HCT116 (cell line): ENCODE results near the gene BHLHE41. TPM values are rescaled to one million over a fixed set of nuclear protein-coding genes. Genes with fewer than 3 reads are reported as not detected.

Experiments
- ATAC-seq: fragments of 200-7000 bp; cut with Tn5 transposase; 2 replicates; pipeline ENCODE4 v1.9.1; 2020; ENCODE audit warnings: mild to moderate bottlenecking, moderate library complexity
- BruUV-seq: library from RNA; stranded (reverse); fragments of 400-500 nt; replicated peaks from 2 replicates; lab custom pipeline; 2021; lab: Mats Ljungman, UMichigan
- CTCF ChIA-PET: fragments of 300-600 bp; sonication (Branson Sonifier 250); formaldehyde crosslinking; loops from one replicate; lab custom pipeline; 2021; ENCODE audit warnings: antibody characterized with exemption; lab: Charles Lee
- POLR2A ChIA-PET: fragments of 300-600, 350-600 bp; sonication (Branson Sonifier 250); formaldehyde crosslinking; loops from one replicate; lab custom pipeline; 2021; ENCODE audit warnings: antibody characterized with exemption; lab: Charles Lee
- RAD21 ChIA-PET, 2 experiments: fragments of 300-600 bp; sonication (Branson Sonifier 250); formaldehyde crosslinking; loops; one replicate each; lab custom pipeline; 2023; ENCODE audit warnings: low total read pairs in 2 of 2; ENCODE audit not compliant: uncharacterized antibody in 2 of 2, unreplicated experiment in 2 of 2, low non-redundant PET in 1 of 2; lab: Charles Lee
- DNase-seq: peaks from one replicate; pipeline ENCODE4 v3.0.0-alpha.2; 2010; ENCODE audit warnings: low read depth, low spot score
- H2AFZ ChIP-seq: fragments of 200-600 bp; shearing (Covaris generic), sonication (generic); 2 replicates; pipeline ENCODE4 v1.6.1; 2017; ENCODE audit warnings: low read depth, mixed run types, mixed read lengths, antibody characterized with exemption, low read length; ENCODE audit not compliant: poor library complexity, severe bottlenecking
- H3K27ac ChIP-seq: 2 replicates; pipeline ENCODE4 v1.5.1; 2012; ENCODE audit warnings: low read depth, low read length
- H3K27me3 ChIP-seq: fragments of 200-600 bp; sonication (generic); 2 replicates; pipeline ENCODE4 v1.6.1; 2016; ENCODE audit warnings: mixed run types, low read length, mixed read lengths; ENCODE audit not compliant: insufficient read depth
- H3K36me3 ChIP-seq, 2 experiments: fragments of 200-500 bp in 1 of 2; fragments of 200-600 bp in 1 of 2; sonication (Bioruptor generic) in 1 of 2; sonication (generic) in 1 of 2; 2 replicates each; pipeline versions ENCODE4 v1.5.1 to v1.6.1; 2014 to 2016; ENCODE audit warnings: low read length in 2 of 2, inconsistent platforms in 1 of 2, mixed read lengths in 1 of 2, mixed run types in 1 of 2; ENCODE audit not compliant: insufficient read depth in 2 of 2, control insufficient read depth in 1 of 2
- H3K4me1 ChIP-seq, 2 experiments: fragments of 200-600 bp in 1 of 2; sonication (generic) in 1 of 2; 2 replicates each; pipeline versions ENCODE4 v1.5.1 to v1.6.1; 2012 to 2017; ENCODE audit warnings: low read length in 2 of 2, inconsistent platforms in 1 of 2, mild to moderate bottlenecking in 1 of 2, mixed read lengths in 1 of 2, mixed run types in 1 of 2, moderate library complexity in 1 of 2; ENCODE audit not compliant: insufficient read depth in 2 of 2, control insufficient read depth in 1 of 2
- H3K4me2 ChIP-seq: fragments of 200-600 bp; sonication (generic); 2 replicates; pipeline ENCODE4 v1.6.1; 2017; ENCODE audit warnings: mixed run types, low read length, mixed read lengths
- H3K4me3 ChIP-seq, 2 experiments: fragments of 200-600 bp in 1 of 2; sonication (generic) in 1 of 2; replicated peaks in 1 of 2; 2 replicates each; pipeline ENCODE4 v1.5.1; 2011 to 2016; ENCODE audit warnings: low read length in 2 of 2, control low read depth in 1 of 2, low read depth in 1 of 2, mild to moderate bottlenecking in 1 of 2, mixed read lengths in 1 of 2, mixed run types in 1 of 2
- H3K79me2 ChIP-seq: fragments of 200-600 bp; sonication (generic); 2 replicates; pipeline ENCODE4 v1.6.1; 2017; ENCODE audit warnings: mild to moderate bottlenecking, mixed run types, low read length, moderate library complexity, mixed read lengths; ENCODE audit not compliant: insufficient read depth
- H3K9ac ChIP-seq: fragments of 200-600 bp; sonication (generic); 2 replicates; pipeline ENCODE4 v1.6.1; 2016; ENCODE audit warnings: low read length, mixed read lengths
- H3K9me2 ChIP-seq: fragments of 200-600 bp; sonication (generic), shearing (Covaris generic); 2 replicates; pipeline ENCODE4 v1.6.1; 2017; ENCODE audit warnings: mixed run types, mild to moderate bottlenecking, moderate library complexity; ENCODE audit not compliant: insufficient read depth
- H3K9me3 ChIP-seq, 2 experiments: fragments of 200-500 bp in 1 of 2; fragments of 200-600 bp in 1 of 2; sonication (Bioruptor generic) in 1 of 2; sonication (generic) in 1 of 2; 2 replicates each; pipeline ENCODE4 v1.6.1; 2014 to 2017; ENCODE audit warnings: low read length in 2 of 2, mixed read lengths in 2 of 2, inconsistent platforms in 1 of 2, low read depth in 1 of 2, mild to moderate bottlenecking in 1 of 2, mixed run types in 1 of 2, moderate library complexity in 1 of 2; ENCODE audit not compliant: control insufficient read depth in 1 of 2, insufficient read depth in 1 of 2
- H4K20me1 ChIP-seq: fragments of 200-600 bp; sonication (generic), shearing (Covaris generic); 2 replicates; pipeline ENCODE4 v1.6.1; 2017; ENCODE audit warnings: mixed run types, mild to moderate bottlenecking, moderate library complexity; ENCODE audit not compliant: insufficient read depth
- CEBPB ChIP-seq: IDR thresholded peaks from 2 replicates; pipeline ENCODE4 v1.6.1; 2012; ENCODE audit warnings: low read depth
- ELF1 ChIP-seq: IDR thresholded peaks from 2 replicates; pipeline ENCODE4 v1.6.1; 2012; ENCODE audit warnings: low read depth, borderline replicate concordance
- POLR2AphosphoS5 ChIP-seq: IDR thresholded peaks from 2 replicates; pipeline ENCODE4 v1.6.1; 2011; ENCODE audit warnings: mild to moderate bottlenecking, low read depth, low read length, moderate library complexity
- SIN3A ChIP-seq: IDR thresholded peaks from 2 replicates; pipeline ENCODE4 v1.6.1; 2012; ENCODE audit warnings: low read depth
- TCF7L2 ChIP-seq: IDR thresholded peaks from 2 replicates; pipeline ENCODE4 v1.7.0; 2011; ENCODE audit warnings: borderline replicate concordance, inconsistent platforms; ENCODE audit not compliant: insufficient read depth, insufficient read length; ENCODE audit errors: extremely low read depth
- YY1 ChIP-seq: IDR thresholded peaks from 2 replicates; pipeline ENCODE4 v1.6.1; 2011; ENCODE audit warnings: low read length, low read depth, moderate library complexity, mild to moderate bottlenecking; ENCODE audit not compliant: insufficient replicate concordance; ENCODE audit errors: extremely low read depth
- ZNF274 ChIP-seq: fragments of 200-500 bp; sonication (Bioruptor generic); IDR thresholded peaks from 2 replicates; pipeline ENCODE4 v1.6.1; 2014; ENCODE audit warnings: mild to moderate bottlenecking, low read depth, low read length, inconsistent platforms
- intact Hi-C: fragments of 100-400 bp; cut with micrococcal nuclease; formaldehyde crosslinking; loops from 2 replicates; pipeline ENCODE4 v1.10.0; 2022
- total RNA-seq: library from RNA; stranded (reverse); gene quantifications from one replicate; pipeline ENCODE4 v1.2.1, GENCODE V29; 2021; ENCODE audit not compliant: unreplicated experiment
- TF ChIP-seq, protein P1 (sequence below), 3 experiments: fragments of 200-600 bp in 1 of 3; sonication (generic) in 1 of 3; IDR thresholded peaks in 2 of 3; conservative IDR thresholded peaks in 1 of 3; 2 replicates each; pipeline ENCODE4 v1.5.1; 2012 to 2017; ENCODE audit warnings: low read depth in 2 of 3, low read length in 2 of 3, antibody characterized with exemption in 1 of 3, borderline replicate concordance in 1 of 3, control low read depth in 1 of 3, mild to moderate bottlenecking in 1 of 3, mixed read lengths in 1 of 3, mixed run types in 1 of 3, moderate library complexity in 1 of 3; ENCODE audit not compliant: insufficient read depth in 1 of 3

Gene BHLHE41
- total RNA-seq, 1 experiment from 2014 or later = 4.7 TPM

GRCh38 chr12:26162174-26162573 lies 37.3 kb upstream of the BHLHE41 start:
- CTCF ChIA-PET = no interaction called here
- H2AFZ ChIP-seq = no peak overlapping the region

GRCh38 chr12:26158078-26158764 lies 33.4 kb upstream of the BHLHE41 start:
- Histone ChIP-seq H3K27ac (no peak overlapping the region), H3K36me3 (no peaks in the 10 kb centered on the region), H3K79me2 (no peaks in the 10 kb centered on the region), H3K4me2 (no peak overlapping the region), H3K9me2 (no peaks in the 10 kb centered on the region), H3K27me3 (no peaks in the 10 kb centered on the region), H3K9me3 (no peaks in the 10 kb centered on the region), H3K4me3 (no peak overlapping the region), H4K20me1 (no peaks in the 10 kb centered on the region), H2AFZ (peak overlapping the region; percentile 2), H3K9ac (no peak overlapping the region), H3K4me1 (peaks cover 10 to 22% of the 10 kb centered on the region in 2 experiments)
- RAD21 ChIA-PET = no interaction called here
- POLR2A ChIA-PET = no interaction called here
- ATAC-seq = peak; percentile 56
- BruUV-seq = no TSS peak
- no peak for DNase-seq
- TF ChIP-seq POLR2AphosphoS5 = no peak
- no peak for TF ChIP-seq SIN3A
- TF ChIP-seq, protein P1, sequence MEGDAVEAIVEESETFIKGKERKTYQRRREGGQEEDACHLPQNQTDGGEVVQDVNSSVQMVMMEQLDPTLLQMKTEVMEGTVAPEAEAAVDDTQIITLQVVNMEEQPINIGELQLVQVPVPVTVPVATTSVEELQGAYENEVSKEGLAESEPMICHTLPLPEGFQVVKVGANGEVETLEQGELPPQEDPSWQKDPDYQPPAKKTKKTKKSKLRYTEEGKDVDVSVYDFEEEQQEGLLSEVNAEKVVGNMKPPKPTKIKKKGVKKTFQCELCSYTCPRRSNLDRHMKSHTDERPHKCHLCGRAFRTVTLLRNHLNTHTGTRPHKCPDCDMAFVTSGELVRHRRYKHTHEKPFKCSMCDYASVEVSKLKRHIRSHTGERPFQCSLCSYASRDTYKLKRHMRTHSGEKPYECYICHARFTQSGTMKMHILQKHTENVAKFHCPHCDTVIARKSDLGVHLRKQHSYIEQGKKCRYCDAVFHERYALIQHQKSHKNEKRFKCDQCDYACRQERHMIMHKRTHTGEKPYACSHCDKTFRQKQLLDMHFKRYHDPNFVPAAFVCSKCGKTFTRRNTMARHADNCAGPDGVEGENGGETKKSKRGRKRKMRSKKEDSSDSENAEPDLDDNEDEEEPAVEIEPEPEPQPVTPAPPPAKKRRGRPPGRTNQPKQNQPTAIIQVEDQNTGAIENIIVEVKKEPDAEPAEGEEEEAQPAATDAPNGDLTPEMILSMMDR (IDR thresholded peaks at IDR 0.05 in 2 of 3, conservative IDR thresholded peaks at IDR 0.05 in 1 of 3; ENCODE audit: borderline replicate concordance in 1 of 3, insufficient read depth in 1 of 3, low read depth in 2 of 3, low read length in 2 of 3) = no peak
- no peak for TF ChIP-seq CEBPB
- TF ChIP-seq TCF7L2 = no peak
- TF ChIP-seq ZNF274 = no peak
- intact Hi-C loops = no loop called here
- CTCF ChIA-PET = interaction anchor here (0.5 kb wide), 1 partner anchor 16 kb away, joined by 4 read pairs; no protein-coding TSS in a partner anchor

More at GRCh38 chr12:26162174-26162573, 37.3 kb upstream of the BHLHE41 start:
- no peaks in the 10 kb centered on the region for H3K36me3 ChIP-seq
- ATAC-seq (no peak), DNase-seq (no peak)
- no peak overlapping the region for H3K4me3 ChIP-seq
- no peaks in the 10 kb centered on the region for H3K27me3 ChIP-seq
- H3K4me1 ChIP-seq = peaks cover 0 to 5% of the 10 kb centered on the region in 2 experiments; a peak in 1 of 4 replicates
- H3K79me2 ChIP-seq = no peaks in the 10 kb centered on the region
- RAD21 ChIA-PET = interaction anchor here in 1 of 2 experiments (0.7 kb wide), 1 partner anchor 329 kb away, joined by 3 read pairs; no protein-coding TSS in a partner anchor
- BruUV-seq = no TSS peak
- intact Hi-C loops = no loop called here
- no peak overlapping the region for H3K9ac ChIP-seq
- H3K27ac ChIP-seq = no peak overlapping the region
- TF ChIP-seq YY1 = no peak
- no peak for TF ChIP-seq ELF1
- TF ChIP-seq ZNF274 = no peak
- H4K20me1 ChIP-seq = no peaks in the 10 kb centered on the region
- no peaks in the 10 kb centered on the region for H3K9me3 ChIP-seq
- H3K4me2 ChIP-seq = no peak overlapping the region
- POLR2A ChIA-PET = no interaction called here
- no peaks in the 10 kb centered on the region for H3K9me2 ChIP-seq
